ENCODE measurements around the gene ATG9B.

ATG9B gene

DNA sequence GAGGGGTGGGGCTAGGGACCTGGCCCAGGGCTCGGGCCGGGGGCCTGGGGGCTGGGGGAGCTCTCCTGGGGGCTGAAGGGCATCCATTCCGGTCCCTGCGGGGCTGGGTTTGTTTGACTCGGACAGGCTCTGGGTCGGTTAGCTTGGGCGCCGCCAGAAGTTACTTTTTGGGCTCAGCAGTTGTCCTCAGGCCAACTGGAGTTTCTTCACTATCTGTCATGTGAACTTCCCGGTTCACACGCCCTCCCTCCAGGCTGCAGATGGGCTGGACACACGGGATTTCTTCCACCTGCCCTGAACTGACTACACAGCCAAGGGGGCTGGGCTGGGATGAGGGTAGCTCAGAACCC is 38.9 kb upstream of the ATG9B start:
- peaks cover 38% of the 10 kb centered on the region for H3K36me3 ChIP-seq (ENCODE audit: control insufficient read depth, insufficient read depth, low read length)
- no peak overlapping the region for H3K9ac ChIP-seq (ENCODE audit: low read length)
- H3K27ac ChIP-seq (ENCODE audit: low read depth, low read length) = no peak overlapping the region
- H3K4me3 ChIP-seq (ENCODE audit: low read depth, low read length) = peak overlapping the region; percentile 70
- no peaks in the 10 kb centered on the region for H3K27me3 ChIP-seq (ENCODE audit: control insufficient read depth, insufficient read depth, low read length)
- peaks cover 42% of the 10 kb centered on the region for H3K4me1 ChIP-seq (ENCODE audit: control insufficient read depth, insufficient read depth, low read length)
- no peaks in the 10 kb centered on the region for H3K9me3 ChIP-seq (ENCODE audit: control insufficient read depth, insufficient read depth, low read depth, low read length)

DNA sequence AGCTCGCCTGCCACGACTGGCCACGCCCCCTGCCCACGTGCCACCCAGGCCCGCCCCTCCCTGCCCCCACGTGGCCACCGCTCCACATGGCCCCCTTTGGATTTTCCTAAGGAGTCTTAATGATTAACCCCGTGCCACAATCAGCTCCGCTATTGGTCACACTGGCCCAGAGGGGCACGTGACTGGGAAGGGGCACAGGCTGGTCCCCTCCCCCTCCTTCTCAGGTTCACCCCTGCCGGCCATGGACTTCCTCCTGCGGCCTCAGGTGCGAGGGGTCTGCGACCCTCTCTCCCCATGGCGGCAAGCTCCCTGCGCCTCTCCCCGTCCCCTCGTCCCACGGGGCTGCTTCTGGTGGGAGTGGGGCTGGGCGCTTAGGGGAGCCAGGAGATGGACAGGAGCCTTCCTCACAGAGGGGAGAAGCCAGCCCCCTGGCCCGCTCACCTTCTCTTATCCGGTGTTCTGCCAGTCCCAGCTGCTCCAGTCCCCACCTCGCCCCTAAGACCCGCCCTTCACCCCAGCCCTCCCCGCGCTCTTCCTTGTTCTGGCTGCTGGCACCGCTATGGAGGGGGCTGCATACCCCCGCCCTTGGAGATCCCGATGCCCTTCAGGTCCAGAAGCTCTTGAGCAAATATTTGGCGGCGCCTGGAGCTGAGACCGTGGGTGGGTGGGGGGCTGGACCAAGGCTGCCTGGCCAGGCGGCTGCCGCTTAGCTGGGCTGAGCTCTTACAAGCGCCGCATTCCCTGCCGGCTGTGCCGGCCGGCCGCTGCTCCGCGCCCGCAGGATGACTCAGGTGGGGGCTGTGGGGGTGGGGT is 38.3 kb upstream of the ATG9B start:
- Histone ChIP-seq H3K36me3 (ENCODE audit: control insufficient read depth, insufficient read depth, low read length) (peaks cover 32% of the 10 kb centered on the region), H3K4me1 (ENCODE audit: control insufficient read depth, insufficient read depth, low read length) (peaks cover 40% of the 10 kb centered on the region), H3K27ac (ENCODE audit: low read depth, low read length) (peak overlapping the region; percentile 90), H3K27me3 (ENCODE audit: control insufficient read depth, insufficient read depth, low read length) (no peaks in the 10 kb centered on the region), H3K9me3 (ENCODE audit: control insufficient read depth, insufficient read depth, low read depth, low read length) (no peaks in the 10 kb centered on the region), H3K4me3 (ENCODE audit: low read depth, low read length) (peak overlapping the region; percentile 70), H3K9ac (ENCODE audit: low read length) (peak overlapping the region; percentile 84)

DNA sequence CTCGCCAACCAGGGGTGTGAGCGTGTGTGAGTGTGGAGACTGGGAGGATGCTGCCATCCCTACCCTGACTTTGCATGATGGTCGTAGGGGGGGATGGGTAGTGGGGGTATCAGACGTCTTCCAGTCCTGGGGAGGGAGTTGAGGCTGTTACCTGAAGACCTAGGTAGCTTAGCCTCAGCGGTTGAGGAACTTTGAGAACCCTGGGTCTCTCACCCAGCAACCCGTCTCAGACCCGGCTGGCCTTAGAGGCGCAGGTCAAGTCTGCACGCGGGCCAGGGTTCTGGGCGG is 37.8 kb upstream of the ATG9B start:
- H3K36me3 ChIP-seq (ENCODE audit: control insufficient read depth, insufficient read depth, low read length) = peaks cover 26% of the 10 kb centered on the region
- 0 out of 2 replicates have a peak, but pooled peaks cover under 1% of the 10 kb centered on the region for H3K27me3 ChIP-seq (ENCODE audit: control insufficient read depth, insufficient read depth, low read length)
- H3K4me1 ChIP-seq (ENCODE audit: control insufficient read depth, insufficient read depth, low read length) = peaks cover 36% of the 10 kb centered on the region
- no peak overlapping the region for H3K27ac ChIP-seq (ENCODE audit: low read depth, low read length)
- peak overlapping the region; percentile 86 for H3K4me3 ChIP-seq (ENCODE audit: low read depth, low read length)
- peak overlapping the region; percentile 39 for H3K9ac ChIP-seq (ENCODE audit: low read length)
- no peaks in the 10 kb centered on the region for H3K9me3 ChIP-seq (ENCODE audit: control insufficient read depth, insufficient read depth, low read depth, low read length)

DNA sequence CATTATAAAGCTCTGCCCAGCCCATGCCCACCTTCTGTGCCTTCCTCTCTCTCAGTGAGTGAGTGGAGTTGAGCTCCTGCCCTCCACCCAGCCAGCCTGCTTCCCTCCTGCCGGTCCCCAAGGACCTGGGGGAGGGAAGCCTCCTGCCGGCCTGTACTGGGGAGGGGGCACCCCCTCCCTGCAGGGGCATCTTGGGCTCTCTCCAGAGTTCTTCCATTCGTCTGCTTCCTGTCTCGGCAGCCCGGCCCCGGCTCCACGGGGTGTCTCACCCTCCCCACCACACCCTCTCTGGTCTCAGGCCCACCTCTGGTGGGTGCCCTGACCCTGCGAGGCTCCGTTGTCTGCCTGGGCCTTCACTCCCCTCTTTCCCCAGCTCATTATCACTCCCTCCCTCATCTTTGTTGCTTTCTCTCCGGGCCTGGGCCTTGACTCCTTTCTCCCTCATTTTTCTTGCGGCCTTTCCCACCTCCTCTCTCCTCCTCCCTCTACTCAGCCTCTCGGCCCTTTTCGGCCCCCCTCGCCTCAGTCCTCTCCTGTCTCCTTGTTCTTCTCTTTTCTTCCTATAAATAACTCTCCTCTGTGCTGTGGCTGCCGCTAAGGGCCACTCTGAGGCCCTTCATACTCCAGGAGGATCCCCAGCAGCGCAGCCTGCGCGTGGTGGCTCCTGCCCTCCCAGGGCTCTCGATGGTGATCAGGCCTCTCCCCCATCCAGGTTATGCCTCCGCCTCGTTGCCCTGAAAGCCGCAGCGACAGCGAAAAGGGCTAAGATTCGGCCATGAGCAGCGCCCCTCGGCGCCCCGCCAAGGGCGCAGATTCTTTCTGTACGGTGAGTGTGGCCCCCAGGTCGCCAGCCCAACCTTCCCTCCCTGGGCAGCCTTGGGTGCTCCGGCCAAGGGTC is 37.2 kb upstream of the ATG9B start:
- Histone ChIP-seq H3K27ac (ENCODE audit: low read depth, low read length) (no peak overlapping the region), H3K9me3 (ENCODE audit: control insufficient read depth, insufficient read depth, low read depth, low read length) (no peaks in the 10 kb centered on the region), H3K36me3 (ENCODE audit: control insufficient read depth, insufficient read depth, low read length) (peaks cover 20% of the 10 kb centered on the region), H3K27me3 (ENCODE audit: control insufficient read depth, insufficient read depth, low read length) (peaks cover 6% of the 10 kb centered on the region; the same call in 1 of the 2 replicates), H3K4me1 (ENCODE audit: control insufficient read depth, insufficient read depth, low read length) (peaks cover 41% of the 10 kb centered on the region), H3K4me3 (ENCODE audit: low read depth, low read length) (peak overlapping the region; percentile 86), H3K9ac (ENCODE audit: low read length) (peak overlapping the region; percentile 39)

DNA sequence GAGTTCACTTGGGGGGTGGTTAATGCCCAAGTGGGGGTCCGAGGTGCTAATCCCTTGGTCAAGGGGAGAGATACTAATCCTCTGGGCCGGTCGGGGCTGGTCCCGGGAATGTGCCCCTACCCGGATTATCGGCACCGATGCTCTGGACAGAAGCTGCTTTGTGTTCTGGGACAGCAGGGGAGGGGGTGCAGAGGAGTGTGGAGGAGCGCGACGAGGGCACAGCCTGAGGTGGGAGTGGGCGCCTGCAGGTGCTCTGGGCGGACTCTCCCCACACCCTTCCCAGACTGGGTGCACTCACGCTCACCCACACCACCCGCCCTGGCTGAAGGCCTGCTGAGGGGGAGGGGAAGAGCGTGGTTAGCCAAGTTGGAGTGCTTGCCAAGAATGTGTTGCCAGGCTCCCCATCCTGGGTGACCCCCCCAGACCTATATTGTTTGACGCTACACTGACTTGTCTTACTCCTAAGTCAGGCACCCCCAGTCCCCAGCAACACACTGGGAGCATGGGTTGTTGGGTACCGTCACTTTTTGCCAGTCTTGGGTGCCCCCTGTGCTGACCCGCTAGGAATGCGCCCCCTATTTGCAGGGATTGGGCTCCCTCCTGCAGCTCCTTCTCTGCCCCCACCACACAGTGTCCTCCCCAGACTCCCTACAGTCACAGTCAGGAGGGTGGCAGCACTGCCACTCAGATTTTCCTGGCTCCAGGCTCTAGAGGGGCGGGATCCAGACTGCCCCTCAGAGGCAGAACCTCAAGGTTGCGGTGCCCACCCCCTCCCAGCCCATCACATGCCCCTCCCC is 36.3 kb upstream of the ATG9B start:
- H3K4me3 ChIP-seq (ENCODE audit: low read depth, low read length) = peak overlapping the region; percentile 86
- no peaks in the 10 kb centered on the region for H3K9me3 ChIP-seq (ENCODE audit: control insufficient read depth, insufficient read depth, low read depth, low read length)
- peaks cover 12% of the 10 kb centered on the region; the same call in 1 of the 2 replicates for H3K27me3 ChIP-seq (ENCODE audit: control insufficient read depth, insufficient read depth, low read length)
- peak overlapping the region; percentile 48 for H3K9ac ChIP-seq (ENCODE audit: low read length)
- H3K4me1 ChIP-seq (ENCODE audit: control insufficient read depth, insufficient read depth, low read length) = peaks cover 43% of the 10 kb centered on the region
- H3K36me3 ChIP-seq (ENCODE audit: control insufficient read depth, insufficient read depth, low read length) = peaks cover 13% of the 10 kb centered on the region
- H3K27ac ChIP-seq (ENCODE audit: low read depth, low read length) = no peak overlapping the region

DNA sequence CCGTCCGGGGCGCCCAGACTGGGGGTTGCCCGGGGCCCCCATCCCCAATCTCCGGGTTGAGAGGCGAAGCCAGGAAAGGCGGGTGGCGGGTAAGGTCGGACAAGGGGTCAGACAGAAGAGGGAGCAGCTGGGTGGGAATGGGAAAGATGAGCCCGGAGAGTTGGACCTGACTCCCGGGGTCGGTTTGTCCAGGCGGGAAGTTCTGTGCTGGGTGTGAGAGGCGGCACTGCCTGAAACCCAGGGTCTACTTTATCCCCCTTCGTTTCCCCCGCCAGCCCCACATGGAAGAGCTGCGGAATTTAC is 35.8 kb upstream of the ATG9B start:
- H3K4me1 ChIP-seq (ENCODE audit: control insufficient read depth, insufficient read depth, low read length) = peaks cover 43% of the 10 kb centered on the region
- peak overlapping the region; percentile 48 for H3K9ac ChIP-seq (ENCODE audit: low read length)
- peaks cover 8% of the 10 kb centered on the region for H3K36me3 ChIP-seq (ENCODE audit: control insufficient read depth, insufficient read depth, low read length)
- H3K27me3 ChIP-seq (ENCODE audit: control insufficient read depth, insufficient read depth, low read length) = peaks cover 12% of the 10 kb centered on the region; the same call in 1 of the 2 replicates
- H3K4me3 ChIP-seq (ENCODE audit: low read depth, low read length) = peak overlapping the region; percentile 86
- no peaks in the 10 kb centered on the region for H3K9me3 ChIP-seq (ENCODE audit: control insufficient read depth, insufficient read depth, low read depth, low read length)
- no peak overlapping the region; the same call in 1 of the 2 replicates for H3K27ac ChIP-seq (ENCODE audit: low read depth, low read length)

DNA sequence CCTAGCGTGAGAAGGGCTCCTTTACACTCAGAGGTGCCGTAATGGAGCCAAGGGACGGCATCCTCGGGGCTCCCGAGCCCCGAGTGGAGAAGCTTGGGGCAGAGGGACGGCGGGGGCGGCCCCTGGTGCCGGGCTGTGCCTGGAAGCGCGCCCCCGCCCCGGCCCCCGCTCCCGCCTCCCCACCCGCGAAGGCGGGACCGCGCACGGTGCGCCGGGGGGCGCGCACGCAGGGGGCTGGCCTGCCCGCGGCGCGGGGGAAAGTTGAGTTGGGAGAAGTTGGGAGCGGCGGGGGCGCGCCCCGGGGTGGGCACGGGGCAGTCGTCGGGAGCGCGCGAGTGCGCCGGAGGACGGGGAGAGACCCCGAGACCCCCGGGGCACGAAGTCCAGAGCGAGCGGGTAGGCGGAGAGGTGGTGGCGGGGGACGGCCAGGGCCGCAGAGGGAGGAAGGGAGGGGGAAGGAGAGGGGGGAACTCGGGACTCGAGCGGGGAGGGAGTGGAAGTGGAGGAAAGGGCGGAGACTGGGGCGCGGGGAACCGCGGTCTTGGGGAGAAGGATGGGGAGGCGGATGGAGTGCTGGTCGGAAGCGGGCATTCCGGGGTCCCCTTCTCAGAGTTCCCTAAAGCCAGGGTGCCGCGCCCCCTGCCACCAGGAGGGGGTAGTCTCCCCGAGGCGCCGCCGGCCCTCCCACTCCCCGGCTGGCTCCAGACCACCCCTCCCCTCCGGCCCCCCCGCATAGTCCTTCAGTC is 35.2 kb upstream of the ATG9B start, which contains the start of gene SLC4A2:
Gene SLC4A2 (plus strand): TSS at position 223 of the 746 bp plus-strand sequence. CDS start 2,399 bp downstream, outside the sequence.
- peaks cover 12% of the 10 kb centered on the region; the same call in 1 of the 2 replicates for H3K27me3 ChIP-seq (ENCODE audit: control insufficient read depth, insufficient read depth, low read length)
- H3K9me3 ChIP-seq (ENCODE audit: control insufficient read depth, insufficient read depth, low read depth, low read length) = no peaks in the 10 kb centered on the region
- H3K36me3 ChIP-seq (ENCODE audit: control insufficient read depth, insufficient read depth, low read length) = peaks cover 3% of the 10 kb centered on the region
- H3K4me3 ChIP-seq (ENCODE audit: low read depth, low read length) = peak within 1 kb of the TSS; percentile 86
- no peak within 1 kb of the TSS; the same call in 1 of the 2 replicates for H3K27ac ChIP-seq (ENCODE audit: low read depth, low read length)
- H3K9ac ChIP-seq (ENCODE audit: low read length) = peak within 1 kb of the TSS; percentile 71
- H3K4me1 ChIP-seq (ENCODE audit: control insufficient read depth, insufficient read depth, low read length) = peaks cover 43% of the 10 kb centered on the region

DNA sequence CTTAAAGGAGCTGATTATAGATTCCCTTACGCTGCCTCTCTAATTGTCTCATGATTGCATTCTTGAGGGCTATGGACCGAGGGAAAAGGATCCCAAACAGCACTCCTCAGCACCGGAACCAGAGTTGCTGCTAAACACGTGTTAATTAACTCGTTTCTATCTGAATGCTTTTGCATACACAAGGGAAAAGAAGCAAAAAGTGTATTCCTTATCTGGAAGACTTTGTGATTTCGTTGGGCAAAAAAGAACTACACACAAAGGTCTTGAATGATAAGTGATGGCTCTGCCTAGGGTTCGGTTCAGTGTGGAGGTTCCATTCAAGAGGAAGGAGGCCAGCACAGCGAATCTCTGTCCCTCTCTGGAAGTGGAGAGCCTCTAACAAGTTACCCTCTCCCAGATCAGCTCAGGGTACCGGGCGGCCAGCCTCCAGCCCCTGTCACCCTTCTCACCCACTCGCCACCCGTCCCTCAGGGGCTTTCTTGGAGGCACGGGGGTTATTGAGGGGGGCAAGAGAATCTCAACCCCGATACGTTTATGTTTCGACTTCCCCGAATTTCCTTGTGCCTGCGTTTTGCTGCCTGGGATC is 34.6 kb upstream of the ATG9B start:
- peak overlapping the region; percentile 86 for H3K4me3 ChIP-seq (ENCODE audit: low read depth, low read length)
- no peaks in the 10 kb centered on the region for H3K9me3 ChIP-seq (ENCODE audit: control insufficient read depth, insufficient read depth, low read depth, low read length)
- H3K9ac ChIP-seq (ENCODE audit: low read length) = peak overlapping the region; percentile 71
- H3K27ac ChIP-seq (ENCODE audit: low read depth, low read length) = no peak overlapping the region
- no peaks in the 10 kb centered on the region for H3K36me3 ChIP-seq (ENCODE audit: control insufficient read depth, insufficient read depth, low read length)
- peaks cover 12% of the 10 kb centered on the region; the same call in 1 of the 2 replicates for H3K27me3 ChIP-seq (ENCODE audit: control insufficient read depth, insufficient read depth, low read length)
- peaks cover 43% of the 10 kb centered on the region for H3K4me1 ChIP-seq (ENCODE audit: control insufficient read depth, insufficient read depth, low read length)

DNA sequence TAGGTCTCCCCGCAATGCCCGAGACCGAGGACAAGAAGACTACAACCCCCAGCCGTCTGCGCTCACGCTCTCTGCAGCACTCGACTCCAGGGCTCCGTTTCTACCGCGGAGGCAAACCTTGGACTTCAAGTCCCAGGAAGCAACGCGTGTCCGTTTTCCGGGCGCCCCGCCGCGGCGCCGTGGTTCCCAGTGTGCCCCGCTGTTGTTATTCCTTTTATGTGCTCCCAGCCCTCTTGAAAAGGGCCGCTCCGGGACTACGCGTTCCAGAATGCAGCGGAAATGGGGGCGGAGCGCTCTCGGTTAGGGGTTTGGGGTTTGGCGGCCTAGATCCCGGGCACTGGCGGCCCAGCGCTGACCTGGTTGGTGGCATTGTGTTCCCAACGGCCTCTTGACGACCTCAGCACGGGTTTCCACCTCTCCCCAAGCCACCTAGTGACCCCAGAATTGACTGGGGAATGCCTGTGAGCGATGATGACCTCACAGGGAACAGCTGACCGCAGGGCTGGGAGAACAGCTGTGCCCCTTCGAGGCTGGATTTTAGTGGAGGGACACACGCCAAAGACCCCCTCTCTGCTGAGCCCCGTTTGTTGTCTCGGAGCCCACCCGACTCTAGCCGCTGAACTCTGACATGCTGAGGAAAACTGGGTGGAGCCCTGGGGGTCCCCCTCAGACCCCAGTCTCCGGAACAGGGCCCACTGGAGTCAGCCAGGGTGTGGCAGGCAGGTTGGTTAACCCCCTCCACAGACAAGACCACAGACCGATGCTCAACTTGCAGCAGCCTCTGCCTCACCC is 33.9 kb upstream of the ATG9B start:
- H3K4me3 ChIP-seq (ENCODE audit: low read depth, low read length) = peak overlapping the region; percentile 86

More for the DNA sequence above, 33.9 kb upstream of the ATG9B start:
- Histone ChIP-seq H3K27me3 (ENCODE audit: control insufficient read depth, insufficient read depth, low read length) (peaks cover 12% of the 10 kb centered on the region; the same call in 1 of the 2 replicates), H3K27ac (ENCODE audit: low read depth, low read length) (peak overlapping the region; percentile 71; the same call in 1 of the 2 replicates), H3K9ac (ENCODE audit: low read length) (peak overlapping the region; percentile 64), H3K9me3 (ENCODE audit: control insufficient read depth, insufficient read depth, low read depth, low read length) (no peaks in the 10 kb centered on the region), H3K36me3 (ENCODE audit: control insufficient read depth, insufficient read depth, low read length) (no peaks in the 10 kb centered on the region), H3K4me1 (ENCODE audit: control insufficient read depth, insufficient read depth, low read length) (peaks cover 39% of the 10 kb centered on the region)

All from HUES6 (cell line).